ENCODE results near the gene ATP9B. TPM values are rescaled to one million over a fixed set of nuclear protein-coding genes. Genes with fewer than 3 reads are reported as not detected.

The ATP9B gene
- total RNA-seq, 1 experiment from 2014 or later, result 20.9 TPM

DNA sequence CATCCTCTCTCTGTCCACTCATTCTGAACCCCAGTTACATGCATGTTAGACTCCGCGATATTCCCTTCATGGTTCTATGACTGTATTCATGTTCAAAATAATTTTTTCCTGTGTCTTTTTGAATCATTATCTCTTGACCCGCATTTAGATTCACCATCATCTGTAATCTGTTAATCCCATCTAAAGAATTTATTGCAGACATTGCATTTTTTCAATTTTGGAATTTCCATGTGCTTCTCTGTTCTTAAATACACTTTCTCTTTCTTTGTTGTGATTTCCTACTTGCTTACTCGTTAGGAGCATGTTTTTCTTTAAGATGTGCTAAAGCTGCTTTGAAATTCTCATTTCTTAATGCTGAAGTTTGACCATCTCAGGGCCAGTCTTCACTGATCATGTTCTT is 122.2 kb downstream of the ATP9B start:
- H3K56ac ChIP-seq (ENCODE audit: insufficient read length, low read depth, low read length), result no peak overlapping the region
- H3K36me3 Mint-ChIP-seq (ENCODE audit: insufficient read depth in 1 of 3, low read depth in 3 of 3), result peaks cover 0 to 3% (median 0%) of the 10 kb centered on the region in 3 experiments; a peak in 2 of 7 replicates
- H4K8ac ChIP-seq (replicated peaks; ENCODE audit: insufficient read length, low read depth, low read length), result no peak overlapping the region
- no peak overlapping the region for H3T11ph ChIP-seq (ENCODE audit: low read length)
- no peaks in the 10 kb centered on the region for H3K79me2 ChIP-seq (ENCODE audit: insufficient read depth, low read length)
- H3K18ac ChIP-seq (ENCODE audit: insufficient read length, low read depth, low read length), result no peak overlapping the region
- no peak overlapping the region for H3K9ac ChIP-seq (ENCODE audit: extremely low read depth, insufficient read length, low read length)
- no peak overlapping the region for H2BK20ac ChIP-seq (ENCODE audit: low read depth, low read length, poor library complexity, severe bottlenecking)
- no peaks in the 10 kb centered on the region for H3K9me3 ChIP-seq (ENCODE audit: control insufficient read depth, low read depth, low read length)
- H2AK5ac ChIP-seq (ENCODE audit: insufficient read length, low read length), result no peak overlapping the region
- no peak overlapping the region for H3K27ac Mint-ChIP-seq
- H3K14ac ChIP-seq (ENCODE audit: insufficient read depth, low read length), result no peak overlapping the region
- no peak overlapping the region for H4K91ac ChIP-seq (ENCODE audit: insufficient read length, low read depth, low read length)
- no peak overlapping the region for H2BK12ac ChIP-seq (ENCODE audit: insufficient read length, low read depth, low read length)
- H3K4ac ChIP-seq (ENCODE audit: low read depth, low read length), result no peak overlapping the region
- no peak for DNase-seq
- H3K4me1 ChIP-seq (ENCODE audit: insufficient read depth, low read length), result no peaks in the 10 kb centered on the region; the same call in 1 of the 2 replicates
- H2BK15ac ChIP-seq (ENCODE audit: low read depth, low read length), result no peak overlapping the region
- H3K23me2 ChIP-seq (ENCODE audit: insufficient read length, low read depth, low read length, poor library complexity, severe bottlenecking), result no peaks in the 10 kb centered on the region
- no peaks in the 10 kb centered on the region for H3K27me3 ChIP-seq (ENCODE audit: insufficient read depth, low read length)
- H2BK120ac ChIP-seq (ENCODE audit: low read depth, low read length, poor library complexity, severe bottlenecking), result no peak overlapping the region
- no peak overlapping the region for H3K4me3 Mint-ChIP-seq
- H3K23ac ChIP-seq (ENCODE audit: insufficient read length, low read depth, low read length), result no peak overlapping the region
- H2BK5ac ChIP-seq (ENCODE audit: insufficient read length, low read length), result no peak overlapping the region
- H3K27ac ChIP-seq (ENCODE audit: insufficient read length, low read depth, low read length), result no peak overlapping the region
- no peak overlapping the region for H3K4me2 ChIP-seq (ENCODE audit: insufficient read depth, insufficient read length, low read length)
- H4K5ac ChIP-seq (ENCODE audit: insufficient read length, low read depth, low read length), result no peak overlapping the region
- no peaks in the 10 kb centered on the region for H3K79me1 ChIP-seq (ENCODE audit: insufficient read depth, low read depth, low read length, poor library complexity, severe bottlenecking)
- no peak overlapping the region for H2AFZ ChIP-seq (ENCODE audit: low read length)
- H4K20me1 ChIP-seq (ENCODE audit: control insufficient read depth, insufficient read depth, insufficient read length), result no peaks in the 10 kb centered on the region
- peaks cover 9 to 15% of the 10 kb centered on the region in 2 experiments for H3K4me1 Mint-ChIP-seq
- TF ChIP-seq, protein P1, sequence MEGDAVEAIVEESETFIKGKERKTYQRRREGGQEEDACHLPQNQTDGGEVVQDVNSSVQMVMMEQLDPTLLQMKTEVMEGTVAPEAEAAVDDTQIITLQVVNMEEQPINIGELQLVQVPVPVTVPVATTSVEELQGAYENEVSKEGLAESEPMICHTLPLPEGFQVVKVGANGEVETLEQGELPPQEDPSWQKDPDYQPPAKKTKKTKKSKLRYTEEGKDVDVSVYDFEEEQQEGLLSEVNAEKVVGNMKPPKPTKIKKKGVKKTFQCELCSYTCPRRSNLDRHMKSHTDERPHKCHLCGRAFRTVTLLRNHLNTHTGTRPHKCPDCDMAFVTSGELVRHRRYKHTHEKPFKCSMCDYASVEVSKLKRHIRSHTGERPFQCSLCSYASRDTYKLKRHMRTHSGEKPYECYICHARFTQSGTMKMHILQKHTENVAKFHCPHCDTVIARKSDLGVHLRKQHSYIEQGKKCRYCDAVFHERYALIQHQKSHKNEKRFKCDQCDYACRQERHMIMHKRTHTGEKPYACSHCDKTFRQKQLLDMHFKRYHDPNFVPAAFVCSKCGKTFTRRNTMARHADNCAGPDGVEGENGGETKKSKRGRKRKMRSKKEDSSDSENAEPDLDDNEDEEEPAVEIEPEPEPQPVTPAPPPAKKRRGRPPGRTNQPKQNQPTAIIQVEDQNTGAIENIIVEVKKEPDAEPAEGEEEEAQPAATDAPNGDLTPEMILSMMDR (conservative IDR thresholded peaks at IDR 0.05), result no peak
- no CpG with 5 or more reads among the region's 4 CpGs for WGBS (ENCODE audit: extremely low coverage, insufficient read length, low lambda C conversion rate)
- no peaks in the 10 kb centered on the region for H3K27me3 Mint-ChIP-seq (ENCODE audit: low read depth)
- H3K9me3 Mint-ChIP-seq, result no peaks in the 10 kb centered on the region
